ENCODE data around the gene PRRX1.

The PRRX1 gene

DNA sequence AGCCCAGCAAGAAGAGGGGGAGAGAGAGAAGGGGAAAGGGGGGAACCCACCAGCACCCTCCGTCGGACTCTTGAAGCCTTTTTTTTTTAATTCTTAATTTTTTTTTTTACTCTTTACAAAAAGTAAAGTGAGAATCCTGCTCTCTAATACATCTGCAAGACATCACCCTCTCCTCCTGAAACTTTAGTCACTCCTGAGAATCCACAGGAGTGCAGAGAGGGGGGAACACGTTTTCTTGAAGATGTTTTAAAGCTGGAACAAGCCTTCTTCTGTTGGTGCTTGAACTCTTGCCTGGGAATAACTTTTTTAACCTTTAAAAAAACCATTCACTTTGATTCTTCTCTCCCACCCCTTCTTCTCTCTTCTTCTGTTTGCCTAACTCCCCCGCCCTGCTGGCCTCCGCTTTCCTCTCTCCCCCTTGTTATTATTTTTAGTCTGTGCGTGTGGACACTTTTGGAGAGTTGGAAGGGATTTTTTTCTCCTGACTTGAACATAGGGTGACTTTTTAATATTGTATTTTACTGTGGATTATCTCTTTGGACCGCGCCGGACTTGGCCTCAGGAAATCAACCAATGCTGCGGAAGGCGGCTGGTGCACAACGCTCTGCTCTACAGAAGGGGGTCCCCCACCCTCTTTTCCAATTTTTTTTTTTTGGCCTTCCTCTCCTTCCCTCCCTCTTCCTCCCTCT is 383 bp upstream of the PRRX1 start:
- peaks cover 25% of the 10 kb centered on the region for H3K27me3 ChIP-seq (ENCODE audit: control insufficient read depth, insufficient read depth, low read length)
- H3K4me3 ChIP-seq (ENCODE audit: low read depth, low read length): peak overlapping the region; percentile 35

DNA sequence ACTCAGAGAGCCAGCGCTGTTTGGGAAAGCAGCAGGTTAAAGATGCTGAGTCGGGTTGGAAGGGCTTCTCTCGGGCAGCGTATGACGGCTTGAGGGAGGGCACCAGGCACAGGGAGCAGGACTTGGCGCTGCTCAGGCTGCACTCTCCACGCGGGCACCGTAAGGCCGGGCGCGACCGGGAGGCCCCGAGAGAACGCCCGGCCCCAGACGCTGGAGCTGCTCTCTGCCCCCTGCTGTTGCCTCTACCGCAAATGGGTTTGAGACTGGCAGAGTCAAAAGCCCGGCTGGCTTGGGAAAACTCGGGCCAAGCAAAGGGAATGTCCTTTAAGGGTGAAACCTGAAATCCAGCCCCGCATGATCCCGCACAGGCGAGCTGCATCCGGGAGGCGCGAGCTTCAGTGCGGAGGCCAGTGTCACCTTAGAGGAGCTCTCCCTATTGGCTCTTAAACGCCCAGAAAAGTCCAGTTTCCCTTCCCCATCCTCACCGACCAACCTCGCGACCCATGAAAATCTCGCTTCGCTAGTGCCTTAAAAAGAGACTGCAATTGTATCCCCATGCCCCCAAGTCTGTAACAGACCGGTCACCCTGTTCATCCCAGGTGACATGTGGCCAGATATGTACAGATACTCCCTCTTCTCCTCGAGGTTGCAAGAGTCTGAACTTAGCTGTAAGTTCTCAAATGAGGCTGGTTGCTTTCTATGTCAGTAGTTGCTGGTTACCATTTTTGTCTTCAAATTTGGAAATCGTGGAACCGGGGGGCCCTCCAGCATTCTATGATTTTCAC is 1.1 kb downstream of the PRRX1 start:
- Histone ChIP-seq H3K4me1 (no peaks in the 10 kb centered on the region), H3K9ac (no peak overlapping the region), H3K36me3 (ENCODE audit: control insufficient read depth, insufficient read depth, low read length) (no peaks in the 10 kb centered on the region), H3K27ac (no peak overlapping the region), H3K4me2 (ENCODE audit: low read length) (peak overlapping the region; percentile 59), H3K27me3 (ENCODE audit: control insufficient read depth, insufficient read depth, low read length) (peaks cover 35% of the 10 kb centered on the region), H2AFZ (peak overlapping the region; percentile 65), H3K4me3 (ENCODE audit: low read depth, low read length) (peak overlapping the region; percentile 35), H3K9me3 (ENCODE audit: control insufficient read depth, low read length) (no peaks in the 10 kb centered on the region), H3K79me2 (no peaks in the 10 kb centered on the region)
- TF ChIP-seq, protein P1, sequence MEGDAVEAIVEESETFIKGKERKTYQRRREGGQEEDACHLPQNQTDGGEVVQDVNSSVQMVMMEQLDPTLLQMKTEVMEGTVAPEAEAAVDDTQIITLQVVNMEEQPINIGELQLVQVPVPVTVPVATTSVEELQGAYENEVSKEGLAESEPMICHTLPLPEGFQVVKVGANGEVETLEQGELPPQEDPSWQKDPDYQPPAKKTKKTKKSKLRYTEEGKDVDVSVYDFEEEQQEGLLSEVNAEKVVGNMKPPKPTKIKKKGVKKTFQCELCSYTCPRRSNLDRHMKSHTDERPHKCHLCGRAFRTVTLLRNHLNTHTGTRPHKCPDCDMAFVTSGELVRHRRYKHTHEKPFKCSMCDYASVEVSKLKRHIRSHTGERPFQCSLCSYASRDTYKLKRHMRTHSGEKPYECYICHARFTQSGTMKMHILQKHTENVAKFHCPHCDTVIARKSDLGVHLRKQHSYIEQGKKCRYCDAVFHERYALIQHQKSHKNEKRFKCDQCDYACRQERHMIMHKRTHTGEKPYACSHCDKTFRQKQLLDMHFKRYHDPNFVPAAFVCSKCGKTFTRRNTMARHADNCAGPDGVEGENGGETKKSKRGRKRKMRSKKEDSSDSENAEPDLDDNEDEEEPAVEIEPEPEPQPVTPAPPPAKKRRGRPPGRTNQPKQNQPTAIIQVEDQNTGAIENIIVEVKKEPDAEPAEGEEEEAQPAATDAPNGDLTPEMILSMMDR (IDR thresholded peaks at IDR 0.05): no peak

More for the DNA sequence above, 383 bp upstream of the PRRX1 start:
- no peak overlapping the region for H2AFZ ChIP-seq
- TF ChIP-seq, protein P1 (IDR thresholded peaks at IDR 0.05): no peak
- H3K27ac ChIP-seq: no peak overlapping the region
- H3K9ac ChIP-seq: no peak overlapping the region
- no peaks in the 10 kb centered on the region for H3K9me3 ChIP-seq (ENCODE audit: control insufficient read depth, low read length)
- no peaks in the 10 kb centered on the region for H3K79me2 ChIP-seq
- no peak overlapping the region for H3K4me2 ChIP-seq (ENCODE audit: low read length)
- H3K36me3 ChIP-seq (ENCODE audit: control insufficient read depth, insufficient read depth, low read length): no peaks in the 10 kb centered on the region
- H3K4me1 ChIP-seq: no peaks in the 10 kb centered on the region

DNA sequence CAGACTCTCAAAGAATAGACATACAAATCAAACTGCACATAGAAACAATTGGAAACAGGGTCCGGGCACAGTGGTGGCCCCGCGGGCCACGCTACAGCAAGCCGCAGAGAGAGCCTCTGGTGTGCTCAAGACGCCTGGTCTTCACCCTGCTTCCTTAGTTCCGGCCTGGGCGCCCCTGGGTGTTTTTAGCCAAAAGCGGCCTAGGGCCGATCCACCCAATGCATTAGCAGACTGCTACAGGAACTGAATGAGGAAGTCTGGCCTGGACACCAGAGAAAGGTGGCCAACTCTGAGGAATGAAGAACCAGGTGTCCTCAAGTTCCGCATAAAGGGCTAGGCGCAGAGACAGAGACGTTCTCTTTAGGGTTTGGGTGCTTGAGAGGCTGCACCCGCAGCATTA is 1.7 kb downstream of the PRRX1 start:
- Histone ChIP-seq H3K36me3 (ENCODE audit: control insufficient read depth, insufficient read depth, low read length) (no peaks in the 10 kb centered on the region), H3K79me2 (no peaks in the 10 kb centered on the region), H3K4me3 (ENCODE audit: low read depth, low read length) (peak overlapping the region; percentile 33), H2AFZ (no peak overlapping the region), H3K27ac (no peak overlapping the region), H3K27me3 (ENCODE audit: control insufficient read depth, insufficient read depth, low read length) (peaks cover 39% of the 10 kb centered on the region), H3K4me2 (ENCODE audit: low read length) (no peak overlapping the region), H3K9me3 (ENCODE audit: control insufficient read depth, low read length) (no peaks in the 10 kb centered on the region), H3K4me1 (no peaks in the 10 kb centered on the region), H3K9ac (no peak overlapping the region)
- TF ChIP-seq, protein P1 (IDR thresholded peaks at IDR 0.05): no peak

DNA sequence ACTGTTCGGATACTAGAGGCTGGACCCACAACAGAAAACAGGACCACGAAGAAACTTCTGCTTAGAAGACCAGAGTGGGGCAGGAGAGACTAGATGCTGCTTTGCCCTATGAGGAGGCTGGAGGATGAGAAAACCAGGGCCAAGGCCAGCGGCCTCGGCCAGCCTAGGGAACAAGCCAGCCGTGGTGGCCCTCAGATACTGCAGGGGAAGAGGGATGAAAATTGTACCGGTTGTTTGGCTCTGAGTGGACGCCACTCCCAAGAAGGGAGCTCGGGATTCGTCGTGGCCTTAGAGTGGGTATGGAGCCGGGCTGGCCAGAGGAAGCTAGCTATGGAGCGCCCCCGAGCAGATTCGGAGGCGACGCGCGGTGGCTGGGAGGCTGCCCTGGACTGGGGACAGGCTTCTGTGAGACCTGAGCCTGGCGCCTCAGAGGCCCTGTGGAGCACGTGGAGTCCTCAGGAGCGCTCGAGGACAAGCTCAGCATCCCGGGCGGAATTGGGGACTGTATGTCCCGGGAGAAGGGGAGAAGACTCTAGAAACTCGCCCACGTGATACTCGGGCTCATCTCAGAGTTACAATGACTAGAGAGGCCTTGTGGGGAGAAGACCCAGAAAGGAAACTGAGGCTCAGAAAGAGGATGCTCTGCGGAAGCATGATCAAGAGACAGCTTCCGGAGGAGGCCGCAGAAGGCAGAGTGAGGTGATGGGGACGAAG is 2.8 kb downstream of the PRRX1 start:
- TF ChIP-seq, protein P1 (IDR thresholded peaks at IDR 0.05): no peak
- no peaks in the 10 kb centered on the region for H3K4me1 ChIP-seq
- H3K27me3 ChIP-seq (ENCODE audit: control insufficient read depth, insufficient read depth, low read length): peaks cover 39% of the 10 kb centered on the region
- H3K9me3 ChIP-seq (ENCODE audit: control insufficient read depth, low read length): no peaks in the 10 kb centered on the region
- H3K79me2 ChIP-seq: no peaks in the 10 kb centered on the region
- no peak overlapping the region for H3K9ac ChIP-seq
- H3K36me3 ChIP-seq (ENCODE audit: control insufficient read depth, insufficient read depth, low read length): no peaks in the 10 kb centered on the region
- H3K4me2 ChIP-seq (ENCODE audit: low read length): no peak overlapping the region
- H2AFZ ChIP-seq: no peak overlapping the region
- H3K4me3 ChIP-seq (ENCODE audit: low read depth, low read length): no peak overlapping the region
- no peak overlapping the region for H3K27ac ChIP-seq
